Osteoblast (primary cell): Measurements from ENCODE around the gene OSBPL6. TPM values are rescaled to one million over a fixed set of nuclear protein-coding genes. Genes with fewer than 3 reads are reported as not detected.

ENCODE experiments used
- DNase-seq: peaks from one replicate; pipeline ENCODE4 v3.0.0; 2011; ENCODE audit warnings: low spot score, mixed read lengths; ENCODE audit not compliant: insufficient read length; ENCODE audit errors: missing footprints
- H2AFZ ChIP-seq: 2 replicates; pipeline ENCODE4 v1.6.0; 2011; ENCODE audit warnings: mild to moderate bottlenecking, low read length
- H3K27ac ChIP-seq: 2 replicates; pipeline ENCODE4 v1.5.1; 2011; ENCODE audit warnings: mild to moderate bottlenecking, low read depth, low read length, moderate library complexity
- H3K27me3 ChIP-seq: 2 replicates; pipeline ENCODE4 v1.6.0; 2012; ENCODE audit warnings: mild to moderate bottlenecking, control low read depth, inconsistent platforms, low read length, moderate library complexity; ENCODE audit not compliant: insufficient read depth
- H3K36me3 ChIP-seq: 2 replicates; pipeline ENCODE4 v1.5.1; 2011; ENCODE audit warnings: mild to moderate bottlenecking, low read length, control low read depth, moderate library complexity; ENCODE audit not compliant: insufficient read depth
- H3K4me1 ChIP-seq: 2 replicates; pipeline ENCODE4 v1.5.1; 2011; ENCODE audit warnings: mild to moderate bottlenecking, low read length, control low read depth, moderate library complexity; ENCODE audit not compliant: insufficient read depth
- H3K4me2 ChIP-seq: 2 replicates; pipeline ENCODE4 v1.6.0; 2011; ENCODE audit warnings: mild to moderate bottlenecking, low read length; ENCODE audit not compliant: insufficient read depth
- H3K4me3 ChIP-seq: fragments of 200-600 bp; sonication (generic); 3 replicates; pipeline ENCODE4 v1.5.1; 2012; ENCODE audit warnings: mild to moderate bottlenecking, low read length, inconsistent platforms; ENCODE audit not compliant: insufficient read depth
- H3K79me2 ChIP-seq: 2 replicates; pipeline ENCODE4 v1.6.0; 2012; ENCODE audit warnings: mild to moderate bottlenecking, low read length, control low read depth, inconsistent platforms; ENCODE audit not compliant: insufficient read depth
- H3K9me3 ChIP-seq: 2 replicates; pipeline ENCODE4 v1.5.1; 2011; ENCODE audit warnings: low read depth, low read length, control low read depth
- H4K20me1 ChIP-seq: 2 replicates; pipeline ENCODE4 v1.6.0; 2012; ENCODE audit warnings: mild to moderate bottlenecking, low read length, control low read depth; ENCODE audit not compliant: insufficient read depth
- CTCF ChIP-seq: IDR thresholded peaks from 2 replicates; pipeline ENCODE4 v1.5.1; 2011; ENCODE audit warnings: mild to moderate bottlenecking, low read depth, low read length, moderate library complexity; ENCODE audit errors: extremely low read depth
- total RNA-seq: library from RNA; depleted of rRNA; stranded (reverse); fragments of >200 nt; gene quantifications from 2 replicates; pipeline ENCODE4 v1.2.3, GENCODE V29; 2012

The OSBPL6 gene
- total RNA-seq, 1 donor = 5.4 TPM

GRCh38 chr2:178427458-178427857 is 233.1 kb downstream of the OSBPL6 start:
- Histone ChIP-seq H3K36me3 (peaks cover 28% of the 10 kb centered on the region), H3K4me2 (no peak overlapping the region), H3K27me3 (no peaks in the 10 kb centered on the region), H2AFZ (no peak overlapping the region), H4K20me1 (no peaks in the 10 kb centered on the region), H3K27ac (no peak overlapping the region), H3K4me3 (no peak overlapping the region), H3K9me3 (no peaks in the 10 kb centered on the region), H3K4me1 (peaks cover 8% of the 10 kb centered on the region), H3K79me2 (no peaks in the 10 kb centered on the region)
- DNase-seq = no peak
- TF ChIP-seq CTCF = no peak

GRCh38 chr2:178428396-178428806 is 234.1 kb downstream of the OSBPL6 start:
- Histone ChIP-seq H3K4me3 (no peak overlapping the region), H2AFZ (no peak overlapping the region), H3K27me3 (no peaks in the 10 kb centered on the region), H3K4me1 (peaks cover 8% of the 10 kb centered on the region), H3K79me2 (no peaks in the 10 kb centered on the region), H3K27ac (no peak overlapping the region), H4K20me1 (no peaks in the 10 kb centered on the region), H3K36me3 (peaks cover 38% of the 10 kb centered on the region), H3K4me2 (no peak overlapping the region), H3K9me3 (no peaks in the 10 kb centered on the region)
- no peak for DNase-seq
- no peak for TF ChIP-seq CTCF

- Histone ChIP-seq H4K20me1 (no peaks in the 10 kb centered on the region), H3K27ac (no peak overlapping the region), H3K9me3 (no peaks in the 10 kb centered on the region), H3K79me2 (no peaks in the 10 kb centered on the region), H3K4me3 (no peak overlapping the region), H3K4me1 (peaks cover 8% of the 10 kb centered on the region), H3K4me2 (no peak overlapping the region), H2AFZ (no peak overlapping the region), H3K36me3 (peaks cover 47% of the 10 kb centered on the region), H3K27me3 (no peaks in the 10 kb centered on the region)
- DNase-seq = no peak
- TF ChIP-seq CTCF = no peak
Observed at GRCh38 chr2:178429336-178429735, 235.0 kb downstream of the OSBPL6 start.

GRCh38 chr2:178436662-178437061 is 242.3 kb downstream of the OSBPL6 start:
- no peaks in the 10 kb centered on the region for H4K20me1 ChIP-seq
- no peaks in the 10 kb centered on the region for H3K27me3 ChIP-seq
- H2AFZ ChIP-seq = no peak overlapping the region
- H3K4me1 ChIP-seq = no peaks in the 10 kb centered on the region
- H3K4me2 ChIP-seq = no peak overlapping the region
- no peak overlapping the region for H3K27ac ChIP-seq
- H3K36me3 ChIP-seq = peaks cover 69% of the 10 kb centered on the region
- H3K79me2 ChIP-seq = no peaks in the 10 kb centered on the region
- no peak for TF ChIP-seq CTCF
- no peaks in the 10 kb centered on the region for H3K9me3 ChIP-seq
- no peak overlapping the region for H3K4me3 ChIP-seq
- DNase-seq = no peak
